Pancreas (tissue), 10 donors: Measurements from ENCODE around the gene CYLC1. TPM values are rescaled to one million over a fixed set of nuclear protein-coding genes. Genes with fewer than 3 reads are reported as not detected.

Source experiments
- ATAC-seq, 4 donors: fragments of 200-7000 bp; cut with Tn5 transposase; one replicate each; pipeline versions ENCODE4 v1.8.0 to v1.9.1; 2020; ENCODE audit warnings: mild to moderate bottlenecking in 4 of 4, moderate library complexity in 4 of 4
- DNase-seq, 6 donors: peaks; one replicate each; pipeline ENCODE4 v3.0.0-alpha.2; 2020
- FAIRE-seq: peaks from 2 replicates; lab custom pipeline; 2012; peaks lifted over from hg19 to GRCh38; lab: Jason Lieb, UNC
- H3K27ac ChIP-seq, 4 donors: fragments of 200-600 bp; sonication (generic); 1 replicate in 3 of 4; 2 replicates in 1 of 4; pipeline versions ENCODE4 v1.5.0 to v1.8.0; 2020
- H3K27me3 ChIP-seq, 4 donors: fragments of 200-600 bp; one replicate each; pipeline ENCODE4 v1.8.0; 2021
- H3K36me3 ChIP-seq, 3 donors: fragments of 200-600 bp; sonication (generic) in 1 of 3; one replicate each; pipeline versions ENCODE4 v1.5.0 to v1.8.0; 2020 to 2021
- H3K4me1 ChIP-seq, 3 donors: fragments of 200-600 bp; one replicate each; pipeline ENCODE4 v1.8.0; 2021
- H3K4me3 ChIP-seq, 4 donors: fragments of 200-600 bp; sonication (generic) in 2 of 4; one replicate each; pipeline versions ENCODE4 v1.5.0 to v1.8.0; 2020 to 2021
- H3K9me3 ChIP-seq, 4 donors: fragments of 200-600 bp; one replicate each; pipeline ENCODE4 v1.8.0; 2021
- CTCF ChIP-seq, 4 donors: fragments of 200-600 bp; sonication (generic) in 3 of 4; IDR thresholded peaks; one replicate each; pipeline versions ENCODE4 v1.5.0 to v1.8.0; 2021; ENCODE audit warnings: antibody characterized with exemption in 4 of 4
- WGBS, 2 donors: extraction: QIAGEN DNeasy Blood & Tissue Kit; methylation state at CpG; one replicate each; pipeline ENCODE4 v1.1.7; 2013; 5-methylcytosine and 5-hydroxymethylcytosine counted together
- intact Hi-C, 3 donors: fragments of 100-400 bp; cut with DNase I; formaldehyde crosslinking; loops; one replicate each; pipeline versions ENCODE4 v1.11.1 to v1.14.2; 2022
- polyA plus RNA-seq, 2 donors: library from polyadenylated mRNA; stranded (reverse); fragments of 200-250 nt; gene quantifications; one replicate each; pipeline ENCODE4 v1.2.3, GENCODE V29; 2013
- total RNA-seq, 6 donors: library from RNA; stranded (reverse); fragmentation: NEBNext Ultra II Directional in 4 of 6; extraction: Animal tissue kit (Norgen Biotek cat#: 25700) in 4 of 6; gene quantifications; one replicate each; pipeline versions ENCODE4 v1.2.1 to v1.2.4, GENCODE V29; 2021 to 2023
- donor health status: healthy with polysubstance abuse.
- donor health status: DM: no; HTN: no; CAD: no; lungs with moderate emphysema.
- donor health status: DM: no; HTN: no; CAD: no.
- donor health status: control.
- donor health status: control.
- donor health status: Bipolar disorder and iron deficiency.
- donor health status: DM: yes; HTN: yes; CAD: no.
- donor health status: DM: no; HTN: no; CAD: no.
- donor health status: DM: no; HTN: no; CAD: no.
- donor health status: DM: yes; HTN: yes; CAD: no.

Gene CYLC1
- total and polyA plus RNA-seq, 8 donors: not detected

- FAIRE-seq: peak; percentile 39
- no peak for DNase-seq
- no peak overlapping the region for H3K27ac ChIP-seq
- WGBS, 2 donors: 76 to 81% methylated on average over 5 of the region's 5 CpGs
- H3K36me3 ChIP-seq: no peaks in the 10 kb centered on the region
- intact Hi-C loops: no loop called here
- H3K9me3 ChIP-seq: no peaks in the 10 kb centered on the region
- H3K4me3 ChIP-seq: no peak overlapping the region
- peaks cover 0 to 18% (median 0%) of the 10 kb centered on the region in 4 donors for H3K27me3 ChIP-seq
- TF ChIP-seq CTCF (IDR thresholded peaks at IDR 0.05): no peak
- no peak for ATAC-seq
- no peaks in the 10 kb centered on the region for H3K4me1 ChIP-seq
These were observed 13.6 kb upstream of the CYLC1 start for GRCh38 chrX:83847339-83847738.

GRCh38 chrX:83888585-83888984 lies 27.6 kb downstream of the CYLC1 start:
- ATAC-seq (no peak), DNase-seq (no peak), FAIRE-seq (no peak)
- Histone ChIP-seq H3K4me3 (no peak overlapping the region), H3K36me3 (no peaks in the 10 kb centered on the region), H3K9me3 (no peaks in the 10 kb centered on the region), H3K4me1 (no peaks in the 10 kb centered on the region), H3K27me3 (no peaks in the 10 kb centered on the region), H3K27ac (no peak overlapping the region)
- no peak for TF ChIP-seq CTCF (IDR thresholded peaks at IDR 0.05)
- 68 to 74% methylated on average over 2 of the region's 2 CpGs for WGBS, 2 donors
- intact Hi-C loops: no loop called here

GRCh38 chrX:83892433-83892832 lies 31.5 kb downstream of the CYLC1 start:
- no peak for ATAC-seq
- 57 to 63% methylated on average over 12 of the region's 12 CpGs for WGBS, 2 donors
- intact Hi-C loops: no loop called here
- Histone ChIP-seq H3K27ac (no peak overlapping the region), H3K36me3 (no peaks in the 10 kb centered on the region), H3K4me3 (no peak overlapping the region), H3K27me3 (peaks cover 0 to 6% (median 0%) of the 10 kb centered on the region in 4 donors), H3K4me1 (no peaks in the 10 kb centered on the region), H3K9me3 (no peaks in the 10 kb centered on the region)
- no peak for DNase-seq
- TF ChIP-seq CTCF (IDR thresholded peaks at IDR 0.05): no peak
- no peak for FAIRE-seq

- no peak overlapping the region for H3K27ac ChIP-seq
- TF ChIP-seq CTCF (IDR thresholded peaks at IDR 0.05): no peak
- DNase-seq (no peak), ATAC-seq (no peak), FAIRE-seq (no peak)
- no peaks in the 10 kb centered on the region for H3K27me3 ChIP-seq
- intact Hi-C loops: no loop called here
- 62 to 78% methylated on average over 3 of the region's 3 CpGs for WGBS, 2 donors
- H3K36me3 ChIP-seq: no peaks in the 10 kb centered on the region
- H3K4me3 ChIP-seq: no peak overlapping the region
- no peaks in the 10 kb centered on the region for H3K9me3 ChIP-seq
- no peaks in the 10 kb centered on the region for H3K4me1 ChIP-seq
These were observed 46.0 kb downstream of the CYLC1 start for GRCh38 chrX:83906921-83907320.

- no peak for DNase-seq
- no peak for FAIRE-seq
- Histone ChIP-seq H3K4me1 (no peaks in the 10 kb centered on the region), H3K9me3 (no peaks in the 10 kb centered on the region), H3K27me3 (peaks cover 0 to 5% (median 0%) of the 10 kb centered on the region in 4 donors), H3K36me3 (no peaks in the 10 kb centered on the region), H3K4me3 (no peak overlapping the region), H3K27ac (no peak overlapping the region)
- intact Hi-C loops: no loop called here
- ATAC-seq: no peak
- TF ChIP-seq CTCF (IDR thresholded peaks at IDR 0.05): peak in 1 of 4 donors; percentile 15
- WGBS, 2 donors: 24 to 37% methylated on average over 2 of the region's 2 CpGs
These were observed 55.6 kb downstream of the CYLC1 start for GRCh38 chrX:83916525-83916924.
